Hippocampal formation (tissue), 2 donors: ENCODE data around the gene SEMA3A.
"Not testable (repeated sequence)": the region's sequence is repeated elsewhere in the genome, so short reads cannot be mapped to it uniquely, and the experiment has no call there.

Experiments
- DNase-seq, 2 donors: peaks; one replicate each; lab custom pipeline; 2025; lab: John Stamatoyannopoulos, UW

Gene SEMA3A

GRCh38 chr7:84154991-84155781 lies 39.4 kb downstream of the SEMA3A start:
- no peak for DNase-seq

GRCh38 chr7:84152995-84153394 lies 41.6 kb downstream of the SEMA3A start:
- DNase-seq, result no peak

- not testable (repeated sequence) for DNase-seq
These were observed 44.2 kb downstream of the SEMA3A start for GRCh38 chr7:84150370-84150769.

- DNase-seq, result no peak
These were observed 45.0 kb downstream of the SEMA3A start for GRCh38 chr7:84149573-84149972.

- no peak for DNase-seq
These were observed 48.7 kb downstream of the SEMA3A start for GRCh38 chr7:84145892-84146291.

GRCh38 chr7:84144935-84145334 lies 49.7 kb downstream of the SEMA3A start:
- no peak for DNase-seq

- no peak for DNase-seq
These were observed 50.1 kb downstream of the SEMA3A start for GRCh38 chr7:84144480-84144879.

- DNase-seq, result no peak
These were observed 51.9 kb downstream of the SEMA3A start for GRCh38 chr7:84142726-84143125.

- DNase-seq, result no peak
These were observed 54.4 kb downstream of the SEMA3A start for GRCh38 chr7:84139986-84140729.

- DNase-seq, result no peak
These were observed 56.2 kb downstream of the SEMA3A start for GRCh38 chr7:84138411-84138810.

GRCh38 chr7:84137812-84138211 lies 56.8 kb downstream of the SEMA3A start:
- DNase-seq, result no peak

- no peak for DNase-seq
These were observed 57.8 kb downstream of the SEMA3A start for GRCh38 chr7:84136809-84137208.

- no peak for DNase-seq
These were observed 58.3 kb downstream of the SEMA3A start for GRCh38 chr7:84136336-84136735.

- DNase-seq, result no peak
These were observed 60.4 kb downstream of the SEMA3A start for GRCh38 chr7:84134169-84134568.

- no peak for DNase-seq
These were observed 68.9 kb downstream of the SEMA3A start for GRCh38 chr7:84125654-84126053.

- peak; percentile 5 to 43 for DNase-seq
These were observed 70.5 kb downstream of the SEMA3A start for GRCh38 chr7:84123965-84124547.

GRCh38 chr7:84122582-84123360 lies 71.8 kb downstream of the SEMA3A start:
- DNase-seq, result no peak

- no peak for DNase-seq
These were observed 77.3 kb downstream of the SEMA3A start for GRCh38 chr7:84117304-84117703.

GRCh38 chr7:84113906-84114850 lies 80.4 kb downstream of the SEMA3A start:
- no peak for DNase-seq

GRCh38 chr7:84113286-84113685 lies 81.3 kb downstream of the SEMA3A start:
- no peak for DNase-seq

GRCh38 chr7:84112771-84113170 lies 81.8 kb downstream of the SEMA3A start:
- DNase-seq, result no peak
